ENCODE results near the gene KCNMA1. TPM values are rescaled to one million over a fixed set of nuclear protein-coding genes. Genes with fewer than 3 reads are reported as not detected.

The KCNMA1 gene
- total RNA-seq, 1 experiment from 2014 or later, result 0.70 TPM

- intact Hi-C loops (cut with micrococcal nuclease; ENCODE audit: unreplicated experiment), result no loop called here
- ChIA-PET POLR2A (ENCODE audit: unreplicated experiment) (no interaction called here), CTCF (no interaction called here)
- Histone ChIP-seq H3K9me3 (ENCODE audit: insufficient read depth, low read depth) (no peaks in the 10 kb centered on the region), H4K20me1 (ENCODE audit: insufficient read depth) (no peaks in the 10 kb centered on the region), H3K79me2 (ENCODE audit: low read depth) (no peaks in the 10 kb centered on the region), H3K36me3 (ENCODE audit: low read depth) (no peaks in the 10 kb centered on the region), H3K27ac (no peak overlapping the region), H3K4me2 (no peak overlapping the region), H3K27me3 (ENCODE audit: insufficient read depth, low read depth) (no peaks in the 10 kb centered on the region), H3K9me2 (ENCODE audit: insufficient read depth) (no peaks in the 10 kb centered on the region), H3K4me3 (no peak overlapping the region), H2AFZ (no peak overlapping the region), H3F3A (ENCODE audit: insufficient read depth, low read depth) (no peaks in the 10 kb centered on the region), H3K4me1 (replicated peaks; ENCODE audit: insufficient read depth) (no peaks in the 10 kb centered on the region)
- no peak for TF ChIP-seq EZH2 (IDR thresholded peaks at IDR 0.05; ENCODE audit: low read depth)
- no peak for TF ChIP-seq CTCF (conservative IDR thresholded peaks at IDR 0.05)
- no peak for DNase-seq
- no TSS peak for BruUV-seq (replicated peaks)
Measured at GRCh38 chr10:77045085-77045484, 592.5 kb downstream of the KCNMA1 start.

DNA sequence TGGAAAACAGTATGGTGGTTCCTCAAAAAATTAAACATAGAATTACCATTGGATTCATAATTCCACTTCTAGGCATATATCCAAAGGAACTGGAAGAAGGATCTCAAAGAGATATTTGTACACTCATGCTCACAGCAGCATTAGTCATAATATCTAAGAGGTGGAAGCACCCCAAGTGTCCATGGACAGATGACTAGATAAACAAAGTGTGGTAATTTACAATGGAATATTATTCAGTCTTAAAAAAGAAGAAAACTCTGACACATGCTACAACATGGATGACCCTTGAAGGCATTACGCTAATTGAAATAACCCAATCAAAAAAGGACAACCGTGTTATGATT lies 594.2 kb downstream of the KCNMA1 start:
- H2AFZ ChIP-seq, result no peak overlapping the region
- no peaks in the 10 kb centered on the region for H4K20me1 ChIP-seq (ENCODE audit: insufficient read depth)
- H3K27ac ChIP-seq, result no peak overlapping the region
- no peak overlapping the region for H3K4me2 ChIP-seq
- H3K27me3 ChIP-seq (ENCODE audit: insufficient read depth, low read depth), result no peaks in the 10 kb centered on the region
- H3F3A ChIP-seq (ENCODE audit: insufficient read depth, low read depth), result no peaks in the 10 kb centered on the region
- no peaks in the 10 kb centered on the region for H3K9me3 ChIP-seq (ENCODE audit: insufficient read depth, low read depth)
- no peak for DNase-seq
- POLR2A ChIA-PET (ENCODE audit: unreplicated experiment), result no interaction called here
- H3K79me2 ChIP-seq (ENCODE audit: low read depth), result no peaks in the 10 kb centered on the region
- H3K36me3 ChIP-seq (ENCODE audit: low read depth), result no peaks in the 10 kb centered on the region
- H3K4me3 ChIP-seq, result no peak overlapping the region
- BruUV-seq (replicated peaks), result no TSS peak
- no peaks in the 10 kb centered on the region for H3K4me1 ChIP-seq (replicated peaks; ENCODE audit: insufficient read depth)
- TF ChIP-seq EZH2 (IDR thresholded peaks at IDR 0.05; ENCODE audit: low read depth) (no peak), CTCF (conservative IDR thresholded peaks at IDR 0.05) (no peak)
- intact Hi-C loops (cut with micrococcal nuclease; ENCODE audit: unreplicated experiment), result no loop called here
- CTCF ChIA-PET, result no interaction called here
- H3K9me2 ChIP-seq (ENCODE audit: insufficient read depth), result no peaks in the 10 kb centered on the region

- no peak for TF ChIP-seq EZH2 (IDR thresholded peaks at IDR 0.05; ENCODE audit: low read depth)
- TF ChIP-seq CTCF (conservative IDR thresholded peaks at IDR 0.05), result no peak
- ChIA-PET CTCF (no interaction called here), POLR2A (ENCODE audit: unreplicated experiment) (no interaction called here)
- no peak overlapping the region for H3K27ac ChIP-seq
- no peak overlapping the region for H2AFZ ChIP-seq
- no TSS peak for BruUV-seq (replicated peaks)
- intact Hi-C loops (cut with micrococcal nuclease; ENCODE audit: unreplicated experiment), result no loop called here
- DNase-seq, result no peak
- no peaks in the 10 kb centered on the region for H3K79me2 ChIP-seq (ENCODE audit: low read depth)
- H3F3A ChIP-seq (ENCODE audit: insufficient read depth, low read depth), result no peaks in the 10 kb centered on the region
- H3K9me2 ChIP-seq (ENCODE audit: insufficient read depth), result no peaks in the 10 kb centered on the region
- no peaks in the 10 kb centered on the region for H3K36me3 ChIP-seq (ENCODE audit: low read depth)
- no peaks in the 10 kb centered on the region for H4K20me1 ChIP-seq (ENCODE audit: insufficient read depth)
- H3K4me3 ChIP-seq, result no peak overlapping the region
- H3K9me3 ChIP-seq (ENCODE audit: insufficient read depth, low read depth), result no peaks in the 10 kb centered on the region
- H3K27me3 ChIP-seq (ENCODE audit: insufficient read depth, low read depth), result no peaks in the 10 kb centered on the region
- H3K4me2 ChIP-seq, result no peak overlapping the region
- H3K4me1 ChIP-seq (replicated peaks; ENCODE audit: insufficient read depth), result no peaks in the 10 kb centered on the region
Measured at GRCh38 chr10:77042706-77043419, 594.7 kb downstream of the KCNMA1 start.

Data from PC-9 (cell line).